Activated T-helper 9 cell treated with anti-CD3 and anti-CD28 coated beads, Interleukin-2, amount 50 U/mL, for 16 hours (primary cell): ENCODE results near the gene CRHBP.
"Not testable (repeated sequence)": the region's sequence is repeated elsewhere in the genome, so short reads cannot be mapped to it uniquely, and the experiment has no call there.

Source experiments
- DNase-seq: peaks from one replicate; pipeline ENCODE4 v3.0.0-alpha.2; 2020; ENCODE audit warnings: low read depth

Gene CRHBP

GRCh38 chr5:76958991-76959767 lies 6.3 kb downstream of the CRHBP start:
- DNase-seq = no peak

GRCh38 chr5:76960004-76960625 lies 7.3 kb downstream of the CRHBP start:
- DNase-seq = no peak

- no peak for DNase-seq
Observed at GRCh38 chr5:76964060-76964459, 11.2 kb downstream of the CRHBP start.

GRCh38 chr5:76971511-76971910 lies 18.7 kb downstream of the CRHBP start:
- DNase-seq = no peak

- no peak for DNase-seq
Observed at GRCh38 chr5:76972689-76973088, 19.8 kb downstream of the CRHBP start.

- DNase-seq = no peak
Observed at GRCh38 chr5:76974785-76975184, 21.9 kb downstream of the CRHBP start.

GRCh38 chr5:76978869-76979268 lies 26.0 kb downstream of the CRHBP start:
- DNase-seq = no peak

- DNase-seq = no peak
Observed at GRCh38 chr5:76980518-76981144, 27.8 kb downstream of the CRHBP start.

GRCh38 chr5:76982450-76982849 lies 29.6 kb downstream of the CRHBP start:
- DNase-seq = no peak

- no peak for DNase-seq
Observed at GRCh38 chr5:76983468-76983867, 30.6 kb downstream of the CRHBP start.

- DNase-seq = no peak
Observed at GRCh38 chr5:76986825-76987526, 34.1 kb downstream of the CRHBP start.

GRCh38 chr5:76990899-76991459 lies 38.1 kb downstream of the CRHBP start:
- no peak for DNase-seq

GRCh38 chr5:76993436-76993835 lies 40.6 kb downstream of the CRHBP start:
- not testable (repeated sequence) for DNase-seq

- DNase-seq = no peak
Observed at GRCh38 chr5:76994337-76994736, 41.5 kb downstream of the CRHBP start.

GRCh38 chr5:76998251-76998650 lies 45.4 kb downstream of the CRHBP start:
- not testable (repeated sequence) for DNase-seq

GRCh38 chr5:76999451-76999850 lies 46.6 kb downstream of the CRHBP start:
- no peak for DNase-seq

- DNase-seq = no peak
Observed at GRCh38 chr5:77003246-77003645, 50.4 kb downstream of the CRHBP start.

GRCh38 chr5:77006124-77006523 lies 53.3 kb downstream of the CRHBP start:
- no peak for DNase-seq

GRCh38 chr5:77008413-77008812 lies 55.6 kb downstream of the CRHBP start:
- DNase-seq = no peak

GRCh38 chr5:77010243-77010642 lies 57.4 kb downstream of the CRHBP start:
- DNase-seq = no peak

- DNase-seq = no peak
Observed at GRCh38 chr5:77011498-77011897, 58.7 kb downstream of the CRHBP start.

GRCh38 chr5:77012601-77013000 lies 59.8 kb downstream of the CRHBP start:
- no peak for DNase-seq
